Liver (tissue), 2 donors: ENCODE data around the gene KIRREL3.

Experiments used
- EGR1 ChIP-seq, 2 donors: IDR thresholded peaks; 2 replicates each; pipeline ENCODE4 v1.6.1; 2016 to 2018; ENCODE audit warnings: antibody characterized with exemption in 2 of 2, low read depth in 2 of 2
- REST ChIP-seq: IDR thresholded peaks from 2 replicates; pipeline ENCODE4 v1.6.1; 2016; ENCODE audit warnings: antibody characterized with exemption, mild to moderate bottlenecking
- TAF1 ChIP-seq: conservative IDR thresholded peaks from 2 replicates; pipeline ENCODE4 v1.6.1; 2016; ENCODE audit warnings: antibody characterized with exemption, mild to moderate bottlenecking
- donor health status: healthy.

- TF ChIP-seq EGR1 (IDR thresholded peaks at IDR 0.05; ENCODE audit: low read depth in 2 of 2), result no peak
- no peak for TF ChIP-seq REST
- TF ChIP-seq TAF1, result no peak
Measured at GRCh38 chr11:127017482-127017881, 16.9 kb upstream of the KIRREL3 start.
